GM19035 (cell line): ENCODE measurements around the gene AUNIP.
"Not testable (repeated sequence)": the region's sequence is repeated elsewhere in the genome, so short reads cannot be mapped to it uniquely, and the experiment has no call there.

Experiments
- ATAC-seq: cut with Tn5 transposase; IDR thresholded peaks from one replicate; pipeline ENCODE4 v1.9.1; 2021; ENCODE audit not compliant: unreplicated experiment

Gene AUNIP

GRCh38 chr1:25867210-25867991 lies 8.1 kb upstream of the AUNIP start:
- no peak for ATAC-seq

GRCh38 chr1:25866288-25866687 lies 7.0 kb upstream of the AUNIP start:
- no peak for ATAC-seq

- no peak for ATAC-seq
Observed at GRCh38 chr1:25864434-25864833, 5.2 kb upstream of the AUNIP start.

- no peak for ATAC-seq
Observed at GRCh38 chr1:25863486-25864262, 4.4 kb upstream of the AUNIP start.

- no peak for ATAC-seq
Observed at GRCh38 chr1:25862785-25863485, 3.7 kb upstream of the AUNIP start.

- ATAC-seq: no peak
Observed at GRCh38 chr1:25861316-25862286, 2.3 kb upstream of the AUNIP start.

- ATAC-seq: no peak
Observed at GRCh38 chr1:25858494-25858893, 763 bp downstream of the AUNIP start.

GRCh38 chr1:25856856-25857255 lies 2.4 kb downstream of the AUNIP start:
- ATAC-seq: no peak

GRCh38 chr1:25854554-25854953 lies 4.7 kb downstream of the AUNIP start:
- ATAC-seq: no peak

- no peak for ATAC-seq
Observed at GRCh38 chr1:25848531-25848930, 10.7 kb downstream of the AUNIP start.

- ATAC-seq: no peak
Observed at GRCh38 chr1:25847929-25848328, 11.3 kb downstream of the AUNIP start.

GRCh38 chr1:25845664-25846063 lies 13.6 kb downstream of the AUNIP start:
- no peak for ATAC-seq

GRCh38 chr1:25844536-25845337 lies 14.5 kb downstream of the AUNIP start:
- no peak for ATAC-seq

GRCh38 chr1:25843483-25843882 lies 15.8 kb downstream of the AUNIP start:
- ATAC-seq: no peak

GRCh38 chr1:25839808-25840207 lies 19.4 kb downstream of the AUNIP start:
- not testable (repeated sequence) for ATAC-seq

GRCh38 chr1:25837262-25837875 lies 21.9 kb downstream of the AUNIP start:
- ATAC-seq: no peak

GRCh38 chr1:25836695-25837094 lies 22.6 kb downstream of the AUNIP start:
- no peak for ATAC-seq

GRCh38 chr1:25834894-25835293 lies 24.4 kb downstream of the AUNIP start:
- ATAC-seq: no peak

- no peak for ATAC-seq
Observed at GRCh38 chr1:25833158-25833557, 26.1 kb downstream of the AUNIP start.
